Esophagus squamous epithelium (tissue), 4 donors: Measurements from ENCODE around the gene TFCP2L1.
"Not testable (repeated sequence)": the region's sequence is repeated elsewhere in the genome, so short reads cannot be mapped to it uniquely, and the experiment has no call there.

Source experiments
- POLR2A ChIP-seq, 4 donors: fragments of 450-650 bp; IDR thresholded peaks; one replicate each; pipeline ENCODE4 v1.6.1; 2017; ENCODE audit warnings: antibody characterized with exemption in 4 of 4, mild to moderate bottlenecking in 4 of 4, moderate library complexity in 3 of 4
- TF ChIP-seq, protein P1 (sequence below), 6 experiments: fragments of 450-650 bp in 4 of 6; fragments of 200-600 bp in 2 of 6; sonication (generic) in 2 of 6; IDR thresholded peaks; one replicate each; pipeline ENCODE4 v1.5.1; 2016 to 2019; ENCODE audit warnings: antibody characterized with exemption in 6 of 6, mild to moderate bottlenecking in 4 of 6, moderate library complexity in 4 of 6

DNA sequence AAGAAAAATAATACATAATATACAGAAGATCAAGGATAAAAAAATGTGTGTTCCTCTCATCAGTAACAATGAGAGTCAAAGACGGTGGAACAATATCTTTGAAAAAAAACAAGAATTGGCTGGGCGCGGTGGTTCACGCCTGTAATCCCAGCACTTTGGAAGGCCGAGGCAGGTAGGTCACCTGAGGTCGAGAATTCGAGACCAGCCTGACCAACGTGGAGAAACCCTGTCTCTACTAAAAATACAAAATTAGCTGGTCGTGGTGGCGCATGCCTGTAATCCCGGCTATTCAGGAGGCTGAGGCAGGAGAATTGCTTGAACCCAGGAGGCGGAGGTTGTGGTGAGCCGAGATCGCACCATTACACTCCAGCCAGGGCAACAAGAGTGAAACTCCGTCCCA is 28.7 kb upstream of the TFCP2L1 start:
- TF ChIP-seq, protein P1, sequence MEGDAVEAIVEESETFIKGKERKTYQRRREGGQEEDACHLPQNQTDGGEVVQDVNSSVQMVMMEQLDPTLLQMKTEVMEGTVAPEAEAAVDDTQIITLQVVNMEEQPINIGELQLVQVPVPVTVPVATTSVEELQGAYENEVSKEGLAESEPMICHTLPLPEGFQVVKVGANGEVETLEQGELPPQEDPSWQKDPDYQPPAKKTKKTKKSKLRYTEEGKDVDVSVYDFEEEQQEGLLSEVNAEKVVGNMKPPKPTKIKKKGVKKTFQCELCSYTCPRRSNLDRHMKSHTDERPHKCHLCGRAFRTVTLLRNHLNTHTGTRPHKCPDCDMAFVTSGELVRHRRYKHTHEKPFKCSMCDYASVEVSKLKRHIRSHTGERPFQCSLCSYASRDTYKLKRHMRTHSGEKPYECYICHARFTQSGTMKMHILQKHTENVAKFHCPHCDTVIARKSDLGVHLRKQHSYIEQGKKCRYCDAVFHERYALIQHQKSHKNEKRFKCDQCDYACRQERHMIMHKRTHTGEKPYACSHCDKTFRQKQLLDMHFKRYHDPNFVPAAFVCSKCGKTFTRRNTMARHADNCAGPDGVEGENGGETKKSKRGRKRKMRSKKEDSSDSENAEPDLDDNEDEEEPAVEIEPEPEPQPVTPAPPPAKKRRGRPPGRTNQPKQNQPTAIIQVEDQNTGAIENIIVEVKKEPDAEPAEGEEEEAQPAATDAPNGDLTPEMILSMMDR (IDR thresholded peaks at IDR 0.05), result not testable (repeated sequence)
- not testable (repeated sequence) for TF ChIP-seq POLR2A (IDR thresholded peaks at IDR 0.05)
